ENCODE data around the gene STK11.

STK11 gene

DNA sequence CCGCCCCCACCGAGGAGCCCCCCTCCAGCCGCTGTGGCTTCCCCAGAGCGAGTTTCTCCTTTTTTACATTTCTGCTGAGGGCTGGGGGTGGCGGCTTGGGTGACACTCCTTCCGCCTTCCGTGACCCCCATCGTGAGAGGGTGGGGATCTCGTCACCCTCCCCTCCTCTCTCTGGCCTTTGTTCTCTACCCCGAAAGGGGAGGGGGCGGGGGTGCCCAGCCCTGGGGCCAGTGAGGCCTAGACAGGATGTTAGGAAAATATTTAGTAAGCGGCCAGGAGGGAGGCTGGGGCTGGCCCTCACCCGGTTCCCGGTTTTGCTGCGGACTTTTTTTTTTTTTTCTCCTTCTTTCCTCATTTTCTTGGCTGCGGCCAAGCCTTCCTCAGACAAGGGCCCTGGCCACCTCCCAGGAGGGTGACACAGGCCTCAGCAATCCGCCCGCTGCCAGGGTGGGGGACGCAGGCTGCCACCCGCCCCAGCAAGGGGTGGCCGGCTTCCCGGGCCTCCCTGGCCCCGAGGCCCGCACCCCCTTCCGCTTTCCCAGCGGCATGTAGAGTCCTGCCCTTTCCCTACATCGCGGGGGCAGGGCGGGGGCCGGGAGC is 46.7 kb downstream of the STK11 start:
- Histone ChIP-seq H3K4me1 (ENCODE audit: insufficient read depth, low read length, poor library complexity, severe bottlenecking) (peaks cover 16% of the 10 kb centered on the region), H3F3A (ENCODE audit: low read depth) (peaks cover 8% of the 10 kb centered on the region; the same call in 1 of the 2 replicates), H3K27me3 (ENCODE audit: insufficient read depth, low read length, poor library complexity, severe bottlenecking) (no peaks in the 10 kb centered on the region), H3K4me3 (ENCODE audit: low read length, poor library complexity, severe bottlenecking) (peak overlapping the region; percentile 90), H3K9me3 (ENCODE audit: insufficient read depth, low read depth, low read length) (no peaks in the 10 kb centered on the region), H3K9ac (ENCODE audit: low read depth, low read length, poor library complexity, severe bottlenecking) (peak overlapping the region; percentile 95), H3K9me2 (replicated peaks; ENCODE audit: low read depth, low read length) (no peaks in the 10 kb centered on the region), H2AFZ (ENCODE audit: low read length) (no peak overlapping the region), H3K79me2 (ENCODE audit: insufficient read depth, low read length) (peaks cover 72% of the 10 kb centered on the region), H3K36me3 (ENCODE audit: insufficient read depth, low read length) (peaks cover 31% of the 10 kb centered on the region; the same call in 1 of the 2 replicates), H3K4me2 (ENCODE audit: low read depth, low read length, poor library complexity, severe bottlenecking) (peak overlapping the region; percentile 98), H4K20me1 (ENCODE audit: insufficient read depth, low read length, poor library complexity, severe bottlenecking) (peaks cover 61% of the 10 kb centered on the region)
- TF ChIP-seq, protein P1, sequence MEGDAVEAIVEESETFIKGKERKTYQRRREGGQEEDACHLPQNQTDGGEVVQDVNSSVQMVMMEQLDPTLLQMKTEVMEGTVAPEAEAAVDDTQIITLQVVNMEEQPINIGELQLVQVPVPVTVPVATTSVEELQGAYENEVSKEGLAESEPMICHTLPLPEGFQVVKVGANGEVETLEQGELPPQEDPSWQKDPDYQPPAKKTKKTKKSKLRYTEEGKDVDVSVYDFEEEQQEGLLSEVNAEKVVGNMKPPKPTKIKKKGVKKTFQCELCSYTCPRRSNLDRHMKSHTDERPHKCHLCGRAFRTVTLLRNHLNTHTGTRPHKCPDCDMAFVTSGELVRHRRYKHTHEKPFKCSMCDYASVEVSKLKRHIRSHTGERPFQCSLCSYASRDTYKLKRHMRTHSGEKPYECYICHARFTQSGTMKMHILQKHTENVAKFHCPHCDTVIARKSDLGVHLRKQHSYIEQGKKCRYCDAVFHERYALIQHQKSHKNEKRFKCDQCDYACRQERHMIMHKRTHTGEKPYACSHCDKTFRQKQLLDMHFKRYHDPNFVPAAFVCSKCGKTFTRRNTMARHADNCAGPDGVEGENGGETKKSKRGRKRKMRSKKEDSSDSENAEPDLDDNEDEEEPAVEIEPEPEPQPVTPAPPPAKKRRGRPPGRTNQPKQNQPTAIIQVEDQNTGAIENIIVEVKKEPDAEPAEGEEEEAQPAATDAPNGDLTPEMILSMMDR (conservative IDR thresholded peaks at IDR 0.05; ENCODE audit: low read length): no peak
- TF ChIP-seq EZH2phosphoT487 (IDR thresholded peaks at IDR 0.05; ENCODE audit: borderline replicate concordance): no peak

DNA sequence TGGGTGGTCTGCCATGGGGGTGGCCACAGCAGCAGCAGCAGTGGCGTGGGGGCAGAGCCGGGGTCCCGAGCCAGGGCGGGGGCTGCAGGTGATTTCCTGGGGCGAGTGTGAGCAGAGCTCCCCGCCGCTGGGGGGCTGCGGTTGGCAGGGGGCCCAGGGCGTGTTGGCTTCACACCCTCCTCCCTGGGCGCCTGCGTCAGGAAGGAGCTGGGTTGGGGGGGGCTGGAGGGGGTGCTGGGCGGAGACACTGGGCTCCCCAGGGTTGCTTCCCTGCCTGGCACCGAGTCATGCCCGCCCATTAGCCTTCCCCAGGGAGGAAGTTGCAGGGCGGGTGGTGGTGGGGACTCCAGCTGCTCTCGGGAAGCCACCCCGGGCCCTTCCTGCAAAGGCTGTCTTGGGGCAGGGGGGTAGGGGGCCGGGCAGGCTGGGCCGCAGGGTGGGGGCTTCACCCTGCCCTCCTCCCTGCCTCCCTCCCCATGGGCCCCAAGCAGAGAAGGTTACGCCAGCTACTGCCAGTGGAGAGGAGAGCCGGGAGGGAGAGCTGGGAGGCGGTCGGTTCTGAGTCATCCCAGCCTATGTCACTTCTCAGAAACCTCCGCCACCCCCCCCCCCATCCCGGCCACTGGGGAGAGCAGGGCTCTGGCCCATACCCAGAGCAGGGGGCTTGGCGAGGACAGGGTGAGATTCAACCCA is 47.4 kb downstream of the STK11 start:
- TF ChIP-seq, protein P1 (conservative IDR thresholded peaks at IDR 0.05; ENCODE audit: low read length): no peak
- TF ChIP-seq EZH2phosphoT487 (IDR thresholded peaks at IDR 0.05; ENCODE audit: borderline replicate concordance): no peak
- H2AFZ ChIP-seq (ENCODE audit: low read length): no peak overlapping the region
- H3K36me3 ChIP-seq (ENCODE audit: insufficient read depth, low read length): peaks cover 37% of the 10 kb centered on the region; the same call in 1 of the 2 replicates
- peak overlapping the region; percentile 90 for H3K4me3 ChIP-seq (ENCODE audit: low read length, poor library complexity, severe bottlenecking)
- peaks cover 78% of the 10 kb centered on the region for H3K79me2 ChIP-seq (ENCODE audit: insufficient read depth, low read length)
- no peaks in the 10 kb centered on the region for H3K9me3 ChIP-seq (ENCODE audit: insufficient read depth, low read depth, low read length)
- H3K9ac ChIP-seq (ENCODE audit: low read depth, low read length, poor library complexity, severe bottlenecking): peak overlapping the region; percentile 95
- no peaks in the 10 kb centered on the region for H3K27me3 ChIP-seq (ENCODE audit: insufficient read depth, low read length, poor library complexity, severe bottlenecking)
- H4K20me1 ChIP-seq (ENCODE audit: insufficient read depth, low read length, poor library complexity, severe bottlenecking): peaks cover 68% of the 10 kb centered on the region
- H3K9me2 ChIP-seq (replicated peaks; ENCODE audit: low read depth, low read length): no peaks in the 10 kb centered on the region
- H3F3A ChIP-seq (ENCODE audit: low read depth): peaks cover 8% of the 10 kb centered on the region; the same call in 1 of the 2 replicates
- peaks cover 16% of the 10 kb centered on the region for H3K4me1 ChIP-seq (ENCODE audit: insufficient read depth, low read length, poor library complexity, severe bottlenecking)
- peak overlapping the region; percentile 98 for H3K4me2 ChIP-seq (ENCODE audit: low read depth, low read length, poor library complexity, severe bottlenecking)

- H3K4me3 ChIP-seq (ENCODE audit: low read length, poor library complexity, severe bottlenecking): peak overlapping the region; percentile 90
- H3K9ac ChIP-seq (ENCODE audit: low read depth, low read length, poor library complexity, severe bottlenecking): peak overlapping the region; percentile 95
- peak overlapping the region; percentile 98 for H3K4me2 ChIP-seq (ENCODE audit: low read depth, low read length, poor library complexity, severe bottlenecking)
- H2AFZ ChIP-seq (ENCODE audit: low read length): no peak overlapping the region
- no peaks in the 10 kb centered on the region for H3K9me2 ChIP-seq (replicated peaks; ENCODE audit: low read depth, low read length)
- H3K4me1 ChIP-seq (ENCODE audit: insufficient read depth, low read length, poor library complexity, severe bottlenecking): peaks cover 16% of the 10 kb centered on the region
- H4K20me1 ChIP-seq (ENCODE audit: insufficient read depth, low read length, poor library complexity, severe bottlenecking): peaks cover 74% of the 10 kb centered on the region
- no peaks in the 10 kb centered on the region for H3K9me3 ChIP-seq (ENCODE audit: insufficient read depth, low read depth, low read length)
- H3F3A ChIP-seq (ENCODE audit: low read depth): peaks cover 8% of the 10 kb centered on the region; the same call in 1 of the 2 replicates
- TF ChIP-seq, protein P1 (conservative IDR thresholded peaks at IDR 0.05; ENCODE audit: low read length): no peak
- no peak for TF ChIP-seq EZH2phosphoT487 (IDR thresholded peaks at IDR 0.05; ENCODE audit: borderline replicate concordance)
- peaks cover 42% of the 10 kb centered on the region; the same call in 1 of the 2 replicates for H3K36me3 ChIP-seq (ENCODE audit: insufficient read depth, low read length)
- no peaks in the 10 kb centered on the region for H3K27me3 ChIP-seq (ENCODE audit: insufficient read depth, low read length, poor library complexity, severe bottlenecking)
- peaks cover 84% of the 10 kb centered on the region for H3K79me2 ChIP-seq (ENCODE audit: insufficient read depth, low read length)
These were observed 48.0 kb downstream of the STK11 start for GRCh38 chr19:1253514-1254080.

All from Loucy (cell line).